Glomerular visceral epithelial cell (primary cell): ENCODE data around the gene MREG.

Experiments
- DNase-seq: peaks from one replicate; pipeline ENCODE4 v3.0.0-alpha.2; 2016; ENCODE audit errors: extremely low spot score

The MREG gene

DNA sequence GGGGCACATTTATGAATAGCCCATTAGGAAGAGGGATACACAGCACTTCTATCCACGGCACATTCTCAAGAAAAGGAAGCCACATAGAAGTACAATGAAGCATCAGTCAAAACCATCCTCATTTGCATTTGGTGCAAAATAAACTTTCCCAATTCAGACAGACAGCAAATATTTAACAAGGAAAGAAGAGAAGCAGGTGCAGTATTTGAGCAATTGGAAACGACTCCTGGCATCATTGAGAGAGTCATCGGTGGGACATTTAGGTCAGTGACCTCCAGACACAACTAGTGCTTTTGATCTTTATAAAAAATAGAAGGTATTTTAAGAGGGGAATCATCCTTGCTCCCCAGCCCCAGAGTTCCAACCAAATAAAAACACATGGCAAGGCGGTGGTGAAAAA, 118.0 kb downstream of the MREG start:
- no peak for DNase-seq
